ENCODE results near the gene BBS2.

DNA sequence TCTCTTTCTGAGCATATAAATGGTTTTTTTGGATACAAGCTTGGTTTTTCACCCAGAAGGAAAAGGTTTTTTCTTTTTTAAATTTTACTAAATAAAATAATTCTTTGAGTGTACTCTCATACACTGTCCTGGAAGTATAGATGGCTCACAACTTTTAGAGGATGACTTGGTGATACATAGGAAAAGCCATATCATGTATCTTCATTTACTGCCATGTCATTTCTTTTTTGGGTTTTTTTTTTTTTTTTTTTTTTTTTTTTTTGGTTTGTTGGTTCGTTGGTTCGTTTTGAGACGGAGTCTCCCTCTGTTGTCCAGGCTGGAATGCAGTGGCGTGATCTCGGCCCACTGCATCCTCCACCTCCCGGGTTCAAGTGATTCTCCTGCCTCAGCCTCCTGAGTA lies 56.7 kb downstream of the BBS2 start:
- TF ChIP-seq POLR2A (IDR thresholded peaks at IDR 0.05; ENCODE audit: low read depth, low read length) (no peak), POLR2AphosphoS5 (IDR thresholded peaks at IDR 0.05; ENCODE audit: low read depth, low read length) (no peak), TAF1 (IDR thresholded peaks at IDR 0.05; ENCODE audit: borderline replicate concordance, low read depth, low read length) (no peak)
